GM12878 (cell line): ENCODE data around the gene MYO15B. TPM values are rescaled to one million over a fixed set of nuclear protein-coding genes. Genes with fewer than 3 reads are reported as not detected.

Experiments
- ATAC-seq: fragments of 200-7000 bp; cut with Tn5 transposase; 3 replicates; pipeline ENCODE4 v1.9.1; 2020; ENCODE audit warnings: mild to moderate bottlenecking, moderate library complexity
- BruUV-seq: library from RNA; stranded (reverse); fragments of 400-500 nt; replicated peaks from 2 replicates; lab custom pipeline; 2021; lab: Mats Ljungman, UMichigan
- CTCF ChIA-PET: fragments of 300-600 bp; sonication (Branson Sonifier 250); formaldehyde crosslinking; extraction: SDS; loops from one replicate; lab custom pipeline; 2021; ENCODE audit warnings: inconsistent platforms; lab: Yijun Ruan, JAX
- POLR2A ChIA-PET: fragments of 350-600 bp; formaldehyde crosslinking; extraction: SDS; loops from one replicate; lab custom pipeline; 2021; ENCODE audit warnings: inconsistent platforms; lab: Charles Lee
- RAD21 ChIA-PET: fragments of 300-600 bp; sonication (Branson Sonifier 250); formaldehyde crosslinking; loops from one replicate; lab custom pipeline; 2023; ENCODE audit warnings: antibody characterized with exemption; ENCODE audit not compliant: unreplicated experiment; lab: Charles Lee
- SMC1A ChIA-PET: fragments of 300-600 bp; sonication (Branson Sonifier 250); formaldehyde crosslinking; loops from one replicate; lab custom pipeline; 2023; ENCODE audit not compliant: unreplicated experiment, uncharacterized antibody; lab: Charles Lee
- DNase-seq: peaks from one replicate; pipeline ENCODE4 v3.0.0-alpha.2; 2011; ENCODE audit warnings: low read depth, low spot score
- FAIRE-seq: peaks from 3 replicates; lab custom pipeline; 2011; peaks lifted over from hg19 to GRCh38; lab: Jason Lieb, UNC
- H2AFZ ChIP-seq: 2 replicates; pipeline ENCODE4 v1.6.0; 2011; ENCODE audit warnings: low read depth, low read length, control low read depth; ENCODE audit not compliant: control insufficient read depth
- H3K27ac ChIP-seq: 2 replicates; pipeline ENCODE4 v1.5.1; 2011; ENCODE audit warnings: control low read depth; ENCODE audit not compliant: control insufficient read depth, insufficient read depth
- H3K27me3 ChIP-seq, 2 experiments: replicated peaks in 1 of 2; 2 replicates each; pipeline versions ENCODE4 v1.6.0 to v1.6.1; 2011; ENCODE audit warnings: low read length in 1 of 2; ENCODE audit not compliant: control insufficient read depth in 2 of 2, insufficient read depth in 2 of 2
- H3K36me3 ChIP-seq, 2 experiments: 2 replicates each; pipeline ENCODE4 v1.5.1; 2011; ENCODE audit warnings: low read length in 1 of 2; ENCODE audit not compliant: control insufficient read depth in 2 of 2, insufficient read depth in 2 of 2
- H3K4me1 ChIP-seq: 2 replicates; pipeline ENCODE4 v1.6.1; 2011; ENCODE audit warnings: mild to moderate bottlenecking, low read length, moderate library complexity, mixed read lengths; ENCODE audit not compliant: control insufficient read depth, insufficient read depth
- H3K4me2 ChIP-seq: 2 replicates; pipeline ENCODE4 v1.6.0; 2011; ENCODE audit warnings: control low read depth; ENCODE audit not compliant: control insufficient read depth, insufficient read depth
- H3K4me3 ChIP-seq: fragments of 200-600 bp; sonication (generic); 2 replicates; pipeline ENCODE4 v1.5.1; 2016
- H3K79me2 ChIP-seq: 2 replicates; pipeline ENCODE4 v1.6.0; 2011; ENCODE audit warnings: low read length; ENCODE audit not compliant: control insufficient read depth, insufficient read depth
- H3K9ac ChIP-seq: 2 replicates; pipeline ENCODE4 v1.8.0; 2011; ENCODE audit warnings: low read length, control low read depth, mixed read lengths; ENCODE audit not compliant: control insufficient read depth, insufficient read depth
- H3K9me3 ChIP-seq: replicated peaks from 3 replicates; pipeline ENCODE4 v1.5.1; 2011; ENCODE audit warnings: mild to moderate bottlenecking, low read length; ENCODE audit not compliant: control insufficient read depth, insufficient read depth
- H4K20me1 ChIP-seq: 2 replicates; pipeline ENCODE4 v1.6.0; 2011; ENCODE audit not compliant: control insufficient read depth, insufficient read depth
- ATF2 ChIP-seq: IDR thresholded peaks from 2 replicates; pipeline ENCODE4 v1.6.1; 2012; ENCODE audit warnings: low read length, inconsistent platforms
- BCLAF1 ChIP-seq: fragments of 450-650 bp; IDR thresholded peaks from 2 replicates; pipeline ENCODE4 v1.6.1; 2017; ENCODE audit warnings: antibody characterized with exemption, mild to moderate bottlenecking, moderate library complexity
- CUX1 ChIP-seq: IDR thresholded peaks from 2 replicates; pipeline ENCODE4 v1.6.1; 2012; ENCODE audit warnings: improper control_type of control experiment, low read depth, low read length; ENCODE audit not compliant: insufficient replicate concordance
- FOXM1 ChIP-seq: IDR thresholded peaks from 2 replicates; pipeline ENCODE4 v1.6.1; 2012; ENCODE audit warnings: low read depth, mild to moderate bottlenecking, inconsistent platforms, low read length, moderate library complexity
- NFYB ChIP-seq: IDR thresholded peaks from 2 replicates; pipeline ENCODE4 v1.6.1; 2011; ENCODE audit warnings: low read depth, mild to moderate bottlenecking, low read length, improper control_type of control experiment, moderate library complexity; ENCODE audit not compliant: insufficient read depth
- NR2C1 ChIP-seq: fragments of 450-650 bp; IDR thresholded peaks from 2 replicates; pipeline ENCODE4 v1.6.1; 2017; ENCODE audit warnings: antibody characterized with exemption, mild to moderate bottlenecking, moderate library complexity
- SMAD5 ChIP-seq: IDR thresholded peaks from 2 replicates; pipeline ENCODE4 v1.6.1; 2016; ENCODE audit warnings: antibody characterized with exemption, low read depth
- TCF3 ChIP-seq: IDR thresholded peaks from 2 replicates; pipeline ENCODE4 v1.6.1; 2012; ENCODE audit warnings: low read depth, mild to moderate bottlenecking, low read length, borderline replicate concordance; ENCODE audit not compliant: insufficient read depth
- WGBS: methylation state at CpG from one replicate; pipeline ENCODE4 v1.1.6; 2016; ENCODE audit warnings: low lambda C conversion rate; ENCODE audit not compliant: insufficient replicate concordance, insufficient coverage; ENCODE audit errors: missing lambda C conversion rate; 5-methylcytosine and 5-hydroxymethylcytosine counted together
- in situ Hi-C: fragments of 300-500 bp; cut with MboI; formaldehyde crosslinking; loops from 9 replicates; pipeline ENCODE4 v1.14.3; 2018; ENCODE audit warnings: mixed read lengths
- intact Hi-C: fragments of 100-400 bp; cut with micrococcal nuclease; formaldehyde crosslinking; loops from one replicate; pipeline ENCODE4 v1.14.2; 2022; ENCODE audit not compliant: unreplicated experiment
- polyA plus RNA-seq, 11 experiments: library from polyadenylated mRNA; depleted of rRNA in 4 of 11; unstranded in 6 of 11; stranded (reverse) in 5 of 11; fragments of >200 nt; fragmentation: Nextera tagmentation in 4 of 11; fragmentation: Illumina TruSeq in 1 of 11; extraction: Ambion mirVana in 4 of 11; extraction: Trizol in 1 of 11; gene quantifications; 1 replicate in 1 of 11; 2 replicates in 10 of 11; pipeline versions ENCODE4 v1.2.1 to v1.2.3, GENCODE V29; 2011 to 2016; ENCODE audit warnings: inconsistent platforms in 2 of 11, missing spikeins in 2 of 11, low read depth in 1 of 11
- total RNA-seq, 4 experiments: library from RNA; depleted of rRNA in 3 of 4; stranded (reverse); fragments of >200 nt in 3 of 4; fragmentation: Illumina TruSeq in 1 of 4; extraction: Trizol in 1 of 4; gene quantifications; 2 replicates each; pipeline versions ENCODE4 v1.2.1 to v1.2.3, GENCODE V29; 2013 to 2021

The MYO15B gene
- total and polyA plus RNA-seq, 10 of the 15 experiments (the other 5 are each of a cell fraction or from before 2014, with no cell fraction given), result 0.67 to 15.4 (median 2.3) TPM; not detected in 1

- no peak for TF ChIP-seq CUX1
- no peak for TF ChIP-seq NR2C1
- no peak for TF ChIP-seq NFYB
- TF ChIP-seq, all 136 proteins: peak for 0
Measured at GRCh38 chr17:75555679-75556153, 31.9 kb upstream of the MYO15B start (continued).

GRCh38 chr17:75557075-75557851 lies 30.3 kb upstream of the MYO15B start:
- POLR2A ChIA-PET, result no interaction called here
- TF ChIP-seq TCF3, result no peak
- no peak for TF ChIP-seq FOXM1
- no peak for TF ChIP-seq BCLAF1
- TF ChIP-seq SMAD5, result no peak
- TF ChIP-seq ATF2, result no peak

More at GRCh38 chr17:75557075-75557851, 30.3 kb upstream of the MYO15B start:
- Histone ChIP-seq H3K27ac (no peak overlapping the region), H2AFZ (no peak overlapping the region), H3K79me2 (no peaks in the 10 kb centered on the region), H3K36me3 (no peaks in the 10 kb centered on the region), H3K9ac (no peak overlapping the region), H4K20me1 (no peaks in the 10 kb centered on the region), H3K4me1 (no peaks in the 10 kb centered on the region), H3K4me2 (no peak overlapping the region), H3K4me3 (no peak overlapping the region), H3K27me3 (no peaks in the 10 kb centered on the region), H3K9me3 (no peaks in the 10 kb centered on the region)
- in situ Hi-C loops (no loop called here), intact Hi-C loops (no loop called here)
- no peak for DNase-seq
- SMC1A ChIA-PET, result interaction anchor here (0.6 kb wide), 1 partner anchor 127 kb away, joined by 3 read pairs; no protein-coding TSS in a partner anchor
- WGBS, result 33% methylated on average over 15 of the region's 15 CpGs
- BruUV-seq, result no TSS peak
- FAIRE-seq, result no peak
- peak; percentile 54; the same call in 2 of the 3 replicates for ATAC-seq
- RAD21 ChIA-PET, result no interaction called here
- CTCF ChIA-PET, result no interaction called here
